MCF 10A (cell line): Measurements from ENCODE around the gene KLRC1. TPM values are rescaled to one million over a fixed set of nuclear protein-coding genes. Genes with fewer than 3 reads are reported as not detected.
A peak's percentile ranks its signal among the peaks of the same experiment; 100 is the strongest.

Experiments used
- Bru-seq: library from RNA; stranded (reverse); fragments of 400-500 nt; gene quantifications from one replicate; lab custom pipeline; 2021; lab: Mats Ljungman, UMichigan
- BruChase-seq, 2 experiments: library from RNA; stranded (reverse); fragments of 400-500 nt; gene quantifications; one replicate each; lab custom pipeline; 2021; lab: Mats Ljungman, UMichigan
- BruUV-seq: library from RNA; stranded (reverse); fragments of 400-500 nt; replicated peaks from 2 replicates; lab custom pipeline; 2021; lab: Mats Ljungman, UMichigan
- CTCF ChIA-PET: fragments of 300-600 bp; sonication (Branson Sonifier 250); formaldehyde crosslinking; extraction: SDS; loops from one replicate; lab custom pipeline; 2021; ENCODE audit warnings: antibody characterized with exemption, inconsistent platforms; lab: Yijun Ruan, JAX
- POLR2A ChIA-PET: fragments of 300-600, 350-650 bp; sonication (Branson Sonifier 250); formaldehyde crosslinking; extraction: SDS; loops from one replicate; lab custom pipeline; 2020; ENCODE audit warnings: antibody characterized with exemption, inconsistent platforms; lab: Yijun Ruan, JAX
- DNase-seq: peaks from one replicate; pipeline ENCODE4 v3.0.0-alpha.2; 2018; ENCODE audit not compliant: unreplicated experiment
- H3K27ac Mint-ChIP-seq: one replicate; pipeline ENCODE4 v1.8.0; 2022; ENCODE audit warnings: mild to moderate bottlenecking, low read depth, mixed read lengths; ENCODE audit not compliant: unreplicated experiment
- H3K27me3 Mint-ChIP-seq: one replicate; pipeline ENCODE4 v1.8.0; 2022; ENCODE audit warnings: mixed read lengths; ENCODE audit not compliant: insufficient read depth, unreplicated experiment
- H3K36me3 Mint-ChIP-seq: one replicate; pipeline ENCODE4 v1.8.0; 2022; ENCODE audit warnings: mild to moderate bottlenecking, moderate library complexity, mixed read lengths; ENCODE audit not compliant: insufficient read depth, unreplicated experiment
- H3K4me1 Mint-ChIP-seq: one replicate; pipeline ENCODE4 v1.8.0; 2022; ENCODE audit warnings: mixed read lengths; ENCODE audit not compliant: insufficient read depth, unreplicated experiment
- H3K4me3 Mint-ChIP-seq: one replicate; pipeline ENCODE4 v1.8.0; 2022; ENCODE audit warnings: mild to moderate bottlenecking, moderate library complexity, mixed read lengths; ENCODE audit not compliant: unreplicated experiment
- H3K9me3 Mint-ChIP-seq: one replicate; pipeline ENCODE4 v1.8.0; 2022; ENCODE audit warnings: mixed read lengths; ENCODE audit not compliant: unreplicated experiment
- intact Hi-C: fragments of 100-400 bp; cut with micrococcal nuclease; formaldehyde crosslinking; loops from 2 replicates; pipeline ENCODE4 v1.14.1; 2022
- long read RNA-seq: library from polyadenylated mRNA; stranded (forward); transcript quantifications from one replicate; pipeline ENCODE4 v2.0.0, GENCODE V29; 2022
- total RNA-seq: library from RNA; stranded (reverse); gene quantifications from 2 replicates; pipeline ENCODE4 v1.2.3, GENCODE V29; 2022
- TF ChIP-seq, protein P1 (sequence below): fragments of 200-600 bp; IDR thresholded peaks from one replicate; pipeline ENCODE4 v1.8.0; 2022; ENCODE audit warnings: antibody characterized with exemption, mild to moderate bottlenecking; ENCODE audit not compliant: unreplicated experiment

Gene KLRC1
- total RNA-seq (not detected in 2 replicates), Bru-seq, nascent RNA (percentile 11 among the genes with signal in this experiment), BruChase-seq, experiment 1, labeled RNA remaining after a 6-hour chase (percentile 38 among the genes with signal in this experiment), BruChase-seq, experiment 2, labeled RNA remaining after a 2-hour chase (percentile 20 among the genes with signal in this experiment)
- long read RNA-seq: 0 reads

DNA sequence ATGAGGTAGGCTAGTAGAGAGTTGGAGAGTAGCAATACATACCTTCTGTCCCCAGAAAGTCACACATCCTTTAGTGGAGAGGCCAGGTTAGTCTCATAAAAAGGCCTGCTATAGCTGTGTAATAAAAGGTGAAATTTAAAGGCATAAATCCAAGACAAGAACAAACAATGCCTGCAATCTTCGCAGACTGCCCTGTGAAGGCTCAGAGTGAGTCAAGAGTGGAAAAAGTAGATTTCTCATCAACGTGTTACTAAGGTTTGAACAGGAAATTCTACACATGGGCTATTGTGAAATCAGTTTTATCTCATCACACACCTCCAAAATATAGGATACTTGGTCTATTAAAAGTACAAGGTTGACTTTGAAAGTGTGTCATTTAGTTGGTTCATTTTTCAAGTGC, at the start of gene KLRC1:
Gene KLRC1, minus strand, starts transcription at position 222 of the 400 bp plus-strand sequence. CDS start 2,221 bp downstream, outside the sequence.
- no peak within 1 kb of the TSS for H3K27ac Mint-ChIP-seq
- CTCF ChIA-PET: no interaction called here
- H3K36me3 Mint-ChIP-seq: peaks cover 6% of the 10 kb centered on the region
- H3K27me3 Mint-ChIP-seq: no peaks in the 10 kb centered on the region
- POLR2A ChIA-PET: interaction anchor here (0.9 kb wide), 1 partner anchor 241 kb away, joined by 3 read pairs; no protein-coding TSS in a partner anchor
- H3K9me3 Mint-ChIP-seq: no peaks in the 10 kb centered on the region
- H3K4me1 Mint-ChIP-seq: peaks cover 5% of the 10 kb centered on the region
- peak; percentile 64 for DNase-seq
- TF ChIP-seq, protein P1, sequence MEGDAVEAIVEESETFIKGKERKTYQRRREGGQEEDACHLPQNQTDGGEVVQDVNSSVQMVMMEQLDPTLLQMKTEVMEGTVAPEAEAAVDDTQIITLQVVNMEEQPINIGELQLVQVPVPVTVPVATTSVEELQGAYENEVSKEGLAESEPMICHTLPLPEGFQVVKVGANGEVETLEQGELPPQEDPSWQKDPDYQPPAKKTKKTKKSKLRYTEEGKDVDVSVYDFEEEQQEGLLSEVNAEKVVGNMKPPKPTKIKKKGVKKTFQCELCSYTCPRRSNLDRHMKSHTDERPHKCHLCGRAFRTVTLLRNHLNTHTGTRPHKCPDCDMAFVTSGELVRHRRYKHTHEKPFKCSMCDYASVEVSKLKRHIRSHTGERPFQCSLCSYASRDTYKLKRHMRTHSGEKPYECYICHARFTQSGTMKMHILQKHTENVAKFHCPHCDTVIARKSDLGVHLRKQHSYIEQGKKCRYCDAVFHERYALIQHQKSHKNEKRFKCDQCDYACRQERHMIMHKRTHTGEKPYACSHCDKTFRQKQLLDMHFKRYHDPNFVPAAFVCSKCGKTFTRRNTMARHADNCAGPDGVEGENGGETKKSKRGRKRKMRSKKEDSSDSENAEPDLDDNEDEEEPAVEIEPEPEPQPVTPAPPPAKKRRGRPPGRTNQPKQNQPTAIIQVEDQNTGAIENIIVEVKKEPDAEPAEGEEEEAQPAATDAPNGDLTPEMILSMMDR: no peak
- no peak within 1 kb of the TSS for H3K4me3 Mint-ChIP-seq
- intact Hi-C loops: no loop called here
- BruUV-seq: no TSS peak

DNA sequence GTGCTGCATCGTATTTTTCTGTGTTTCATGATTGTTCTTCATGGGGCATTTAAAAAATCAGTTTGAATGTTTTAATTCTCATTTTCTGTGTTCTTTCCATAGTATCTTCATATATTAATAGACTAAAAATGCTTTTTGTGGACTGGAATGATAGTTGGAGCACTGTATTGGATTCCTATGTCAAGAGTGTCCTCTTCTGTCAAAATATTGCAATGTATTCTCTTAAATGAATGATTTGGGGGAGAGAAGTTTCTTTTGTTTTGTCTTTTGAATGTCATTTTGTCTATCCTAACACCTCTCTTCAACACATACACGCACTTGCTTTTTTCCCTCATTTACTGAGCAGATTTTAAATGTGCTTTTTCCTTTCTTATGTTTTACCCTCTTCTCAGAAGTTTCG, 47.9 kb upstream of the KLRC1 start:
- ChIA-PET CTCF (interaction anchor here (0.6 to 3.7 kb wide), 3 partner anchors 135 to 264 kb away, joined by 4 to 28 read pairs (median 10); no protein-coding TSS in a partner anchor), POLR2A (no interaction called here)
- no peak overlapping the region for H3K27ac Mint-ChIP-seq
- peaks cover 6% of the 10 kb centered on the region for H3K4me1 Mint-ChIP-seq
- no peaks in the 10 kb centered on the region for H3K36me3 Mint-ChIP-seq
- BruUV-seq: no TSS peak
- H3K9me3 Mint-ChIP-seq: peaks cover 8% of the 10 kb centered on the region
- no peak overlapping the region for H3K4me3 Mint-ChIP-seq
- H3K27me3 Mint-ChIP-seq: no peaks in the 10 kb centered on the region
- intact Hi-C loops: loop anchor here (1.0 to 5.0 kb wide), 5 partner anchors 61 to 349 kb away; no protein-coding TSS in a partner anchor
- DNase-seq: peak; percentile 26
- TF ChIP-seq, protein P1: peak; percentile 65

GRCh38 chr12:10498042-10498441, 44.9 kb upstream of the KLRC1 start:
- H3K36me3 Mint-ChIP-seq: no peaks in the 10 kb centered on the region
- POLR2A ChIA-PET: interaction anchor here (0.5 kb wide), 1 partner anchor 198 kb away, joined by 3 read pairs; no protein-coding TSS in a partner anchor
- TF ChIP-seq, protein P1: no peak
- no TSS peak for BruUV-seq
- H3K4me1 Mint-ChIP-seq: peaks cover 6% of the 10 kb centered on the region
- DNase-seq: no peak
- H3K4me3 Mint-ChIP-seq: no peak overlapping the region
- CTCF ChIA-PET: interaction anchor here (1.4 to 1.8 kb wide), 2 partner anchors 131 to 133 kb away, joined by 3 to 6 read pairs; no protein-coding TSS in a partner anchor
- H3K27ac Mint-ChIP-seq: no peak overlapping the region
- peaks cover 5% of the 10 kb centered on the region for H3K9me3 Mint-ChIP-seq
- no peaks in the 10 kb centered on the region for H3K27me3 Mint-ChIP-seq
- intact Hi-C loops: no loop called here

DNA sequence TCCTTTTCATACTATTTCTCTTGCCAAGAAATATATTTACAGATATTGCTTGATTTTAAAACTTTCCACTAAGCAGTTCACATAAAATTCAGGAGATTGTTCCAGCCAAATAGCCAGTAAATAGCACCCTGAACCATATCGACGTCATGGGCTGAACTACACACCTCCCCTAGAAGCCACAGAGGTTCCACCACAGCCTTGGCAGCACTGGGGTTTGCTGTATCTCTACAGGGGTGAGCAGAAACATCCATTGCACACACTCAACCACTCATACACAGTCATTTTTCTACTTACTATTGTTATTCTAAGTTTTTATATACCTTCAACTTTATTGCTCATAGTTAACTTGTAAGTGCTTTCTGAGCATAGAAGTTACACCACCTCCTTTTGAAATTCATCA, 44.4 kb upstream of the KLRC1 start:
- no peak overlapping the region for H3K4me3 Mint-ChIP-seq

More for the DNA sequence above, 44.4 kb upstream of the KLRC1 start:
- no peaks in the 10 kb centered on the region for H3K36me3 Mint-ChIP-seq
- H3K27me3 Mint-ChIP-seq: no peaks in the 10 kb centered on the region
- TF ChIP-seq, protein P1: no peak
- H3K27ac Mint-ChIP-seq: no peak overlapping the region
- ChIA-PET CTCF (interaction anchor here (1.4 to 1.8 kb wide), 2 partner anchors 131 to 132 kb away, joined by 3 to 6 read pairs; no protein-coding TSS in a partner anchor), POLR2A (interaction anchor here (0.5 kb wide), 1 partner anchor 198 kb away, joined by 3 read pairs; no protein-coding TSS in a partner anchor)
- peaks cover 6% of the 10 kb centered on the region for H3K4me1 Mint-ChIP-seq
- no TSS peak for BruUV-seq
- DNase-seq: no peak
- intact Hi-C loops: no loop called here
- peaks cover under 1% of the 10 kb centered on the region for H3K9me3 Mint-ChIP-seq
